IPS-20b (cell line): ENCODE measurements around the gene OR8K3.

Experiments used
- H3K27ac ChIP-seq: one replicate; pipeline ENCODE4 v1.5.1; 2013; ENCODE audit warnings: low read length
- H3K27me3 ChIP-seq: 2 replicates; pipeline ENCODE4 v1.6.1; 2013; ENCODE audit warnings: mild to moderate bottlenecking, low read length, inconsistent platforms; ENCODE audit not compliant: insufficient read depth
- H3K36me3 ChIP-seq: 2 replicates; pipeline ENCODE4 v1.6.1; 2013; ENCODE audit warnings: low read depth, mild to moderate bottlenecking, inconsistent platforms, low read length, moderate library complexity; ENCODE audit not compliant: insufficient read depth
- H3K4me1 ChIP-seq: 2 replicates; pipeline ENCODE4 v1.6.1; 2013; ENCODE audit warnings: mild to moderate bottlenecking, control low read depth, inconsistent platforms, low read length, moderate library complexity; ENCODE audit not compliant: insufficient read depth
- H3K4me3 ChIP-seq: 2 replicates; pipeline ENCODE4 v1.5.1; 2013; ENCODE audit warnings: mild to moderate bottlenecking, low read length, inconsistent platforms
- H3K9ac ChIP-seq: 2 replicates; pipeline ENCODE4 v1.6.1; 2013; ENCODE audit warnings: low read depth, mild to moderate bottlenecking, inconsistent platforms, low read length, moderate library complexity
- H3K9me3 ChIP-seq: 2 replicates; pipeline ENCODE4 v1.6.1; 2013; ENCODE audit warnings: mild to moderate bottlenecking, low read depth, low read length, inconsistent platforms; ENCODE audit not compliant: insufficient read depth

The OR8K3 gene

GRCh38 chr11:56314844-56315243, at the start of gene OR8K3:
OR8K3 (plus strand) TSS chr11:56315144; CDS start chr11:56318307, 3,163 bp downstream.
- Histone ChIP-seq H3K4me3 (no peak within 1 kb of the TSS), H3K9me3 (no peaks in the 10 kb centered on the region), H3K4me1 (no peaks in the 10 kb centered on the region), H3K36me3 (no peaks in the 10 kb centered on the region), H3K27me3 (no peaks in the 10 kb centered on the region), H3K9ac (no peak within 1 kb of the TSS), H3K27ac (no peak within 1 kb of the TSS)

- H3K4me1 ChIP-seq = no peaks in the 10 kb centered on the region
- H3K27ac ChIP-seq = no peak overlapping the region
- no peak overlapping the region for H3K9ac ChIP-seq
These were observed 43.9 kb upstream of the OR8K3 start for GRCh38 chr11:56271092-56271491.

GRCh38 chr11:56273854-56274253, 41.1 kb upstream of the OR8K3 start, which contains the start of gene OR5T1:
OR5T1 (plus strand) TSS chr11:56274154; CDS start chr11:56275639, 1,485 bp downstream.
- no peaks in the 10 kb centered on the region for H3K9me3 ChIP-seq
- H3K27ac ChIP-seq = no peak within 1 kb of the TSS
- no peaks in the 10 kb centered on the region for H3K4me1 ChIP-seq
- H3K4me3 ChIP-seq = no peak within 1 kb of the TSS
- H3K36me3 ChIP-seq = no peaks in the 10 kb centered on the region
- H3K27me3 ChIP-seq = no peaks in the 10 kb centered on the region
- no peak within 1 kb of the TSS for H3K9ac ChIP-seq

More at GRCh38 chr11:56271092-56271491, 43.9 kb upstream of the OR8K3 start:
- Histone ChIP-seq H3K9me3 (no peaks in the 10 kb centered on the region), H3K4me3 (no peak overlapping the region), H3K27me3 (no peaks in the 10 kb centered on the region), H3K36me3 (no peaks in the 10 kb centered on the region)

GRCh38 chr11:56292154-56292553, 22.8 kb upstream of the OR8K3 start, which contains the start of gene OR8H1:
OR8H1 (minus strand) TSS chr11:56292254; CDS start chr11:56291062, 1,192 bp downstream.
- Histone ChIP-seq H3K36me3 (no peaks in the 10 kb centered on the region), H3K9ac (no peak within 1 kb of the TSS), H3K9me3 (no peaks in the 10 kb centered on the region), H3K27ac (no peak within 1 kb of the TSS), H3K27me3 (no peaks in the 10 kb centered on the region), H3K4me1 (peaks cover 4% of the 10 kb centered on the region; the same call in 1 of the 2 replicates), H3K4me3 (no peak within 1 kb of the TSS)

GRCh38 chr11:56296898-56297297, 18.0 kb upstream of the OR8K3 start:
- Histone ChIP-seq H3K9me3 (no peaks in the 10 kb centered on the region), H3K9ac (no peak overlapping the region), H3K4me3 (no peak overlapping the region), H3K27ac (no peak overlapping the region), H3K4me1 (no peaks in the 10 kb centered on the region), H3K27me3 (no peaks in the 10 kb centered on the region), H3K36me3 (no peaks in the 10 kb centered on the region)

GRCh38 chr11:56307836-56308235, 7.1 kb upstream of the OR8K3 start:
- Histone ChIP-seq H3K36me3 (no peaks in the 10 kb centered on the region), H3K27me3 (no peaks in the 10 kb centered on the region), H3K4me3 (no peak overlapping the region), H3K9me3 (0 out of 2 replicates have a peak, but pooled peaks cover 3% of the 10 kb centered on the region), H3K4me1 (no peaks in the 10 kb centered on the region), H3K27ac (no peak overlapping the region), H3K9ac (no peak overlapping the region)

GRCh38 chr11:56331861-56332491, 17.0 kb downstream of the OR8K3 start:
- H3K36me3 ChIP-seq = no peaks in the 10 kb centered on the region
- H3K9ac ChIP-seq = no peak overlapping the region
- no peaks in the 10 kb centered on the region for H3K27me3 ChIP-seq
- H3K27ac ChIP-seq = no peak overlapping the region
- no peak overlapping the region for H3K4me3 ChIP-seq
- no peaks in the 10 kb centered on the region for H3K4me1 ChIP-seq
- peaks cover under 1% of the 10 kb centered on the region; the same call in 1 of the 2 replicates for H3K9me3 ChIP-seq

GRCh38 chr11:56333156-56333555, 18.2 kb downstream of the OR8K3 start:
- H3K36me3 ChIP-seq = no peaks in the 10 kb centered on the region
- no peaks in the 10 kb centered on the region for H3K27me3 ChIP-seq
- H3K4me1 ChIP-seq = peaks cover 8% of the 10 kb centered on the region; the same call in 1 of the 2 replicates
- no peak overlapping the region for H3K27ac ChIP-seq
- peaks cover 4% of the 10 kb centered on the region; the same call in 1 of the 2 replicates for H3K9me3 ChIP-seq
- H3K4me3 ChIP-seq = no peak overlapping the region
- H3K9ac ChIP-seq = no peak overlapping the region

- Histone ChIP-seq H3K27me3 (no peaks in the 10 kb centered on the region), H3K27ac (no peak overlapping the region), H3K36me3 (no peaks in the 10 kb centered on the region), H3K9ac (no peak overlapping the region), H3K9me3 (peaks cover 4% of the 10 kb centered on the region; the same call in 1 of the 2 replicates), H3K4me1 (peaks cover 8% of the 10 kb centered on the region; the same call in 1 of the 2 replicates), H3K4me3 (no peak overlapping the region)
These were observed 25.3 kb downstream of the OR8K3 start for GRCh38 chr11:56340289-56340688.

GRCh38 chr11:56345739-56346138, 30.8 kb downstream of the OR8K3 start, which contains the start of gene OR8K1:
OR8K1 (plus strand) TSS chr11:56346039; CDS start chr11:56346039, 0 bp downstream.
- H3K4me1 ChIP-seq = no peaks in the 10 kb centered on the region
- no peak within 1 kb of the TSS for H3K4me3 ChIP-seq
- no peak within 1 kb of the TSS for H3K9ac ChIP-seq
- no peak within 1 kb of the TSS for H3K27ac ChIP-seq
- no peaks in the 10 kb centered on the region for H3K36me3 ChIP-seq
- H3K9me3 ChIP-seq = no peaks in the 10 kb centered on the region
- no peaks in the 10 kb centered on the region for H3K27me3 ChIP-seq

GRCh38 chr11:56353991-56354390, 39.0 kb downstream of the OR8K3 start, which contains the start of gene OR8J1:
OR8J1 (plus strand) TSS chr11:56354291; CDS start chr11:56360247, 5,956 bp downstream.
- H3K9ac ChIP-seq = no peak within 1 kb of the TSS
- no peaks in the 10 kb centered on the region for H3K9me3 ChIP-seq
- H3K27ac ChIP-seq = no peak within 1 kb of the TSS
- H3K4me1 ChIP-seq = no peaks in the 10 kb centered on the region
- H3K4me3 ChIP-seq = no peak within 1 kb of the TSS
- H3K27me3 ChIP-seq = no peaks in the 10 kb centered on the region
- H3K36me3 ChIP-seq = no peaks in the 10 kb centered on the region
